ENCODE measurements around the gene KCNH1. TPM values are rescaled to one million over a fixed set of nuclear protein-coding genes. Genes with fewer than 3 reads are reported as not detected.
"Not testable (repeated sequence)": the region's sequence is repeated elsewhere in the genome, so short reads cannot be mapped to it uniquely, and the experiment has no call there.

Gene KCNH1
- total RNA-seq, 2 donors from 2014 or later, result 0.68 to 1.2 TPM

- no peak overlapping the region for H3K27ac ChIP-seq
- 92% methylated on average over 1 of the region's 1 CpG for WGBS
These were observed 126.1 kb downstream of the KCNH1 start for GRCh38 chr1:211007830-211008229.

GRCh38 chr1:210995931-210996330, 138.0 kb downstream of the KCNH1 start:
- H3K9me3 ChIP-seq; intact Hi-C loops (cut with DNase I); H3K27ac ChIP-seq; H3K27me3 ChIP-seq (replicated peaks; ENCODE audit: insufficient read depth); H3K4me1 ChIP-seq (replicated peaks); H3K36me3 ChIP-seq; DNase-seq (ENCODE audit: low spot score); H3K4me3 ChIP-seq: not testable (repeated sequence)
- WGBS, result 97% methylated on average over 13 of the region's 13 CpGs

More at GRCh38 chr1:211007830-211008229, 126.1 kb downstream of the KCNH1 start:
- no peaks in the 10 kb centered on the region for H3K9me3 ChIP-seq
- intact Hi-C loops (cut with DNase I), result no loop called here
- H3K36me3 ChIP-seq, result no peaks in the 10 kb centered on the region
- H3K4me1 ChIP-seq (replicated peaks), result no peaks in the 10 kb centered on the region
- TF ChIP-seq CTCF (IDR thresholded peaks at IDR 0.05) (no peak), POLR2A (IDR thresholded peaks at IDR 0.05) (no peak), POLR2AphosphoS5 (IDR thresholded peaks at IDR 0.05) (no peak)
- H3K27me3 ChIP-seq (replicated peaks; ENCODE audit: insufficient read depth), result no peaks in the 10 kb centered on the region
- no peak overlapping the region for H3K4me3 ChIP-seq
- DNase-seq (ENCODE audit: low spot score), result no peak

GRCh38 chr1:210992837-210993236, 141.1 kb downstream of the KCNH1 start:
- H3K36me3 ChIP-seq, result no peaks in the 10 kb centered on the region
- TF ChIP-seq POLR2A (IDR thresholded peaks at IDR 0.05), result no peak
- TF ChIP-seq CTCF (IDR thresholded peaks at IDR 0.05), result no peak
- TF ChIP-seq POLR2AphosphoS5 (IDR thresholded peaks at IDR 0.05), result no peak
- 68% methylated on average over 4 of the region's 4 CpGs for WGBS
- no peaks in the 10 kb centered on the region for H3K9me3 ChIP-seq
- H3K27me3 ChIP-seq (replicated peaks; ENCODE audit: insufficient read depth), result no peaks in the 10 kb centered on the region
- no peak overlapping the region for H3K4me3 ChIP-seq
- no peak overlapping the region for H3K27ac ChIP-seq
- DNase-seq (ENCODE audit: low spot score), result no peak
- intact Hi-C loops (cut with DNase I), result no loop called here
- H3K4me1 ChIP-seq (replicated peaks), result no peaks in the 10 kb centered on the region

- DNase-seq (ENCODE audit: low spot score), result no peak
- no peak overlapping the region for H3K27ac ChIP-seq
- H3K4me1 ChIP-seq (replicated peaks), result no peaks in the 10 kb centered on the region
- intact Hi-C loops (cut with DNase I), result no loop called here
- no peaks in the 10 kb centered on the region for H3K27me3 ChIP-seq (replicated peaks; ENCODE audit: insufficient read depth)
- no peaks in the 10 kb centered on the region for H3K9me3 ChIP-seq
- no peaks in the 10 kb centered on the region for H3K36me3 ChIP-seq
- no peak for TF ChIP-seq POLR2A (IDR thresholded peaks at IDR 0.05)
- no peak for TF ChIP-seq CTCF (IDR thresholded peaks at IDR 0.05)
- no peak for TF ChIP-seq POLR2AphosphoS5 (IDR thresholded peaks at IDR 0.05)
- H3K4me3 ChIP-seq, result no peak overlapping the region
These were observed 144.0 kb downstream of the KCNH1 start for GRCh38 chr1:210989905-210990304.

- H3K27ac ChIP-seq, result no peak overlapping the region
- no peaks in the 10 kb centered on the region for H3K36me3 ChIP-seq
- intact Hi-C loops (cut with DNase I), result no loop called here
- H3K4me3 ChIP-seq, result no peak overlapping the region
- no peaks in the 10 kb centered on the region for H3K4me1 ChIP-seq (replicated peaks)
- no peaks in the 10 kb centered on the region for H3K9me3 ChIP-seq
- 90% methylated on average over 1 of the region's 1 CpG for WGBS
- no peak for TF ChIP-seq CTCF (IDR thresholded peaks at IDR 0.05)
- TF ChIP-seq POLR2AphosphoS5 (IDR thresholded peaks at IDR 0.05), result no peak
- TF ChIP-seq POLR2A (IDR thresholded peaks at IDR 0.05), result no peak
- no peak for DNase-seq (ENCODE audit: low spot score)
- no peaks in the 10 kb centered on the region for H3K27me3 ChIP-seq (replicated peaks; ENCODE audit: insufficient read depth)
These were observed 152.5 kb downstream of the KCNH1 start for GRCh38 chr1:210981490-210981889.

Measured in prostate gland (tissue), 2 donors.